K562 (cell line): ENCODE results near the gene CIAPIN1. TPM values are rescaled to one million over a fixed set of nuclear protein-coding genes. Genes with fewer than 3 reads are reported as not detected.

Experiments used
- ATAC-seq: fragments of 200-7000 bp; cut with Tn5 transposase; 3 replicates; pipeline ENCODE4 v1.9.1; 2020; ENCODE audit warnings: moderate library complexity
- BruUV-seq: library from RNA; stranded (reverse); fragments of 400-500 nt; replicated peaks from 2 replicates; lab custom pipeline; 2021; lab: Mats Ljungman, UMichigan
- CTCF ChIA-PET: fragments of 300-600 bp; formaldehyde crosslinking; extraction: SDS; loops from one replicate; lab custom pipeline; 2021; ENCODE audit warnings: low intra/inter-chr PET ratio; lab: Yijun Ruan, JAX
- POLR2A ChIA-PET: fragments of 300-600, 350-650 bp; sonication (Branson Sonifier 250); formaldehyde crosslinking; extraction: SDS; loops from one replicate; lab custom pipeline; 2021; ENCODE audit warnings: antibody characterized with exemption, inconsistent platforms; lab: Yijun Ruan, JAX
- DNase-seq, 4 experiments: peaks; one replicate each; pipeline versions ENCODE4 v3.0.0 to v3.0.0-alpha.2; 2011 to 2018; ENCODE audit warnings: low spot score in 3 of 4, mixed read lengths in 3 of 4; ENCODE audit errors: extremely low read depth in 1 of 4
- FAIRE-seq: peaks from 2 replicates; lab custom pipeline; 2011; peaks lifted over from hg19 to GRCh38; lab: Jason Lieb, UNC
- H2AFZ ChIP-seq: 2 replicates; pipeline ENCODE4 v1.6.0; 2011; ENCODE audit warnings: low read depth, low read length, control low read depth, inconsistent platforms
- H3K27ac ChIP-seq: fragments of 200-600 bp; 3 replicates; pipeline ENCODE4 v1.8.0; 2011; ENCODE audit warnings: low read depth, mild to moderate bottlenecking, control low read depth, inconsistent platforms, low read length, moderate library complexity, mixed read lengths; ENCODE audit errors: extremely low read depth
- H3K27me3 ChIP-seq, 2 experiments: fragments of 300-600 bp in 1 of 2; 2 replicates in 1 of 2; 3 replicates in 1 of 2; pipeline versions ENCODE4 v1.6.0 to v1.8.0; 2011; ENCODE audit warnings: inconsistent platforms in 2 of 2, low read length in 2 of 2, mild to moderate bottlenecking in 1 of 2, mixed read lengths in 1 of 2, moderate library complexity in 1 of 2; ENCODE audit not compliant: control insufficient read depth in 2 of 2, insufficient read depth in 2 of 2
- H3K36me3 ChIP-seq: fragments of 300-600 bp; 3 replicates; pipeline ENCODE4 v1.8.0; 2011; ENCODE audit warnings: mild to moderate bottlenecking, low read length, inconsistent platforms; ENCODE audit not compliant: control insufficient read depth, insufficient read depth
- H3K4me1 ChIP-seq, 2 experiments: fragments of 200-600 bp in 1 of 2; replicated peaks in 1 of 2; 2 replicates in 1 of 2; 3 replicates in 1 of 2; pipeline versions ENCODE4 v1.5.1 to v1.8.0; 2011; ENCODE audit warnings: inconsistent platforms in 2 of 2, low read length in 2 of 2, mild to moderate bottlenecking in 1 of 2, mixed read lengths in 1 of 2, moderate library complexity in 1 of 2; ENCODE audit not compliant: control insufficient read depth in 2 of 2, insufficient read depth in 2 of 2
- H3K4me2 ChIP-seq: 2 replicates; pipeline ENCODE4 v1.6.1; 2011; ENCODE audit warnings: low read length, control low read depth, inconsistent platforms, mixed read lengths; ENCODE audit not compliant: insufficient read depth
- H3K4me3 ChIP-seq: fragments of 200-600 bp; sonication (generic), shearing (Covaris generic); 2 replicates; pipeline ENCODE4 v1.5.1; 2016; ENCODE audit warnings: control low read depth, inconsistent platforms
- H3K79me2 ChIP-seq: fragments of 200-600 bp; 3 replicates; pipeline ENCODE4 v1.8.0; 2011; ENCODE audit warnings: low read length, inconsistent platforms; ENCODE audit not compliant: control insufficient read depth, insufficient read depth
- H3K9ac ChIP-seq, 2 experiments: 2 replicates each; pipeline versions ENCODE4 v1.6.0 to v1.6.1; 2011; ENCODE audit warnings: low read depth in 2 of 2, low read length in 2 of 2, control low read depth in 1 of 2, inconsistent platforms in 1 of 2, mild to moderate bottlenecking in 1 of 2, mixed read lengths in 1 of 2; ENCODE audit not compliant: insufficient read depth in 1 of 2
- H3K9me1 ChIP-seq: one replicate; pipeline ENCODE4 v1.6.0; 2011; ENCODE audit warnings: inconsistent platforms, mild to moderate bottlenecking, low read length, moderate library complexity; ENCODE audit not compliant: control insufficient read depth, insufficient read depth
- H3K9me3 ChIP-seq: replicated peaks from 2 replicates; pipeline ENCODE4 v1.5.1; 2011; ENCODE audit warnings: low read depth, low read length, inconsistent platforms; ENCODE audit not compliant: control insufficient read depth, insufficient read depth
- H4K20me1 ChIP-seq: replicated peaks from 2 replicates; pipeline ENCODE4 v1.6.1; 2011; ENCODE audit warnings: low read length, inconsistent platforms, mixed read lengths; ENCODE audit not compliant: control insufficient read depth, insufficient read depth
- CREB3L1 ChIP-seq: fragments of 450-650 bp; IDR thresholded peaks from 2 replicates; pipeline ENCODE4 v1.6.1; 2014; ENCODE audit warnings: low read depth, mild to moderate bottlenecking, moderate library complexity, borderline replicate concordance
- ZBTB40 ChIP-seq, 2 experiments: fragments of 450-650 bp in 1 of 2; sonication (generic) in 1 of 2; formaldehyde crosslinking in 1 of 2; IDR thresholded peaks; 2 replicates each; pipeline versions ENCODE4 v1.7.1 to v1.9.0; 2016 to 2022; ENCODE audit warnings: inconsistent platforms in 1 of 2, mild to moderate bottlenecking in 1 of 2, missing genetic modification reagents in 1 of 2
- ZNF79 ChIP-seq: fragments of 250-450 bp; sonication (Bioruptor Pico); IDR thresholded peaks from 2 replicates; pipeline ENCODE4 v1.4.0; 2020; ENCODE audit warnings: low read depth, mild to moderate bottlenecking, moderate library complexity
- WGBS: fragments of 100-300 bp; shearing (Covaris generic); methylation state at CpG from one replicate; pipeline ENCODE4 v1.1.6; 2016; ENCODE audit warnings: low coverage, mixed read lengths; ENCODE audit not compliant: insufficient coverage; ENCODE audit errors: missing lambda C conversion rate; 5-methylcytosine and 5-hydroxymethylcytosine counted together
- in situ Hi-C: fragments of 300-500 bp; cut with MboI; formaldehyde crosslinking; loops from 4 replicates; pipeline ENCODE4 v1.15.0; 2018; ENCODE audit warnings: inconsistent platforms, mixed read lengths
- intact Hi-C: fragments of 100-400 bp; cut with micrococcal nuclease; formaldehyde crosslinking; loops from 2 replicates; pipeline ENCODE4 v1.14.2; 2022
- polyA plus RNA-seq, 8 experiments: library from polyadenylated mRNA; depleted of rRNA in 4 of 8; stranded (reverse) in 5 of 8; unstranded in 3 of 8; fragments of >200 nt; fragmentation: Nextera tagmentation in 2 of 8; fragmentation: Illumina TruSeq in 1 of 8; extraction: Ambion mirVana in 2 of 8; extraction: Trizol in 1 of 8; gene quantifications; 2 replicates each; pipeline versions ENCODE4 v1.2.1 to v1.2.3, GENCODE V29; 2011 to 2014; ENCODE audit warnings: inconsistent platforms in 1 of 8, missing spikeins in 1 of 8
- total RNA-seq, 7 experiments: library from RNA; depleted of rRNA in 6 of 7; stranded (reverse); fragments of >200 nt in 6 of 7; fragmentation: Illumina TruSeq in 2 of 7; extraction: Trizol in 2 of 7; gene quantifications; 2 replicates each; pipeline versions ENCODE4 v1.2.1 to v1.2.3, GENCODE V29; 2011 to 2021; ENCODE audit warnings: low replicate concordance in 1 of 7

CIAPIN1 gene
- total and polyA plus RNA-seq, 9 of the 15 experiments (the other 6 are each of a cell fraction or from before 2014, with no cell fraction given): 71.8 to 263 (median 95.7) TPM

GRCh38 chr16:57471209-57471608 is 24.0 kb upstream of the CIAPIN1 start:
- no peak overlapping the region for H3K4me2 ChIP-seq

More at GRCh38 chr16:57471209-57471608, 24.0 kb upstream of the CIAPIN1 start:
- H3K4me1 ChIP-seq: peaks cover 3 to 13% of the 10 kb centered on the region in 2 experiments; a peak in 4 of 5 replicates
- TSS peak; percentile 24 for BruUV-seq
- H3K36me3 ChIP-seq: peaks cover 76% of the 10 kb centered on the region
- in situ Hi-C loops: no loop called here
- H3K9me3 ChIP-seq: no peaks in the 10 kb centered on the region
- CTCF ChIA-PET: interaction anchor here (0.6 kb wide), 1 partner anchor 893 kb away, joined by 3 read pairs; no protein-coding TSS in a partner anchor
- no peaks in the 10 kb centered on the region for H3K27me3 ChIP-seq
- H3K79me2 ChIP-seq: no peaks in the 10 kb centered on the region
- DNase-seq (no peak), FAIRE-seq (no peak), ATAC-seq (no peak)
- H3K9me1 ChIP-seq: peaks cover 3% of the 10 kb centered on the region
- no peak overlapping the region for H3K27ac ChIP-seq
- H4K20me1 ChIP-seq: 0 out of 2 replicates have a peak, but pooled peaks cover 4% of the 10 kb centered on the region
- intact Hi-C loops: no loop called here
- POLR2A ChIA-PET: interaction anchor here (1.1 to 1.5 kb wide), 5 partner anchors 9 to 170 kb away, joined by 3 to 7 read pairs (median 3); partner anchors contain the start of genes ADGRG5, CIAPIN1, COQ9 and POLR2C
- no peak overlapping the region for H2AFZ ChIP-seq
- no peak overlapping the region for H3K9ac ChIP-seq
- 100% methylated on average over 1 of the region's 1 CpG for WGBS
- no peak overlapping the region for H3K4me3 ChIP-seq
- TF ChIP-seq CREB3L1: no peak
- TF ChIP-seq ZNF79 (CRISPR knock-in tag): no peak
- TF ChIP-seq ZBTB40 (IDR thresholded peaks at IDR 0.05): no peak
- no peak for TF ChIP-seq ZBTB40 (CRISPR knock-in tag; IDR thresholded peaks at IDR 0.05)
